Measurements from ENCODE around the gene NR3C1.

GRCh38 chr5:143447983-143448382 is 44.5 kb upstream of the NR3C1 start:
- TF ChIP-seq CTCF (IDR thresholded peaks at IDR 0.05) (no peak), EZH2 (IDR thresholded peaks at IDR 0.05) (no peak), EZH2phosphoT487 (IDR thresholded peaks at IDR 0.05) (no peak)

All from neural progenitor cell (in vitro differentiated cells).